ENCODE results near the gene PRR35. TPM values are rescaled to one million over a fixed set of nuclear protein-coding genes. Genes with fewer than 3 reads are reported as not detected.

PRR35 gene
- total RNA-seq, 2 experiments from 2014 or later = not detected

DNA sequence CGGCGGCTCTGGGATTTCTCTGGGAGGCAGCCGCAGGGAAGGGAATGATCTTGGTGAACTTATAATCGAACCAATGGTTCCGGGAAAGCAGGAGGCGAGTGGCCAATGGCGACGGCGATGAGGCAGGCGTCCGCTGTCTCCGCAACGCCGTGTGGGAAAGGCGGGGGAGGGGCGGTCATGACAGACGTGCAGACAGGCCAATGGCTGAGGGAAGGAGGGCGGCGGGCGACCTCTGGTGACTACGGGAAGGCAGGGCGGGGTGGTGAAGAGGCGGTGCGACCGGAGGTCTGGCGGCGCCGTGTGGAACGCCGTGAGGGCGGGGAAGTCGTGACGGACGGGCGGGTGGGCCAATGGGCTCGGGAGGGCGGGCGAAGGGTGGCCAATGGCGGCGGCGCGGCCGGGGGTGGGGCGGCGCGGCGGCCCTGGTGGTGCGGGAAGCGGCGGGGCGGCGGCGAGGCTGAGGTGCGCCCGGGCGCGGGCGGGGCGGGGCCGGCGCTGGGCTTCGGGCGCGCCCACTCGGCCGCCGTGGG, 29.5 kb downstream of the PRR35 start, which contains the start of gene RAB40C:
RAB40C (plus strand) TSS at position 409 of the 530 bp plus-strand sequence. CDS start 226 bp downstream, outside the sequence.
- ChIA-PET POLR2A (interaction anchor here (1.5 kb wide), 1 partner anchor 47 kb away, joined by 5 read pairs; the partner anchor contains the start of gene METTL26), CTCF (no interaction called here)
- DNase-seq (peak; percentile 99), ATAC-seq (peak; percentile 89)
- intact Hi-C loops (cut with micrococcal nuclease) = loop anchor here (10.0 kb wide), 1 partner anchor 75 kb away; the partner anchor contains the start of gene RHOT2
- H3K9me3 Mint-ChIP-seq = no peaks in the 10 kb centered on the region
- H3K36me3 Mint-ChIP-seq (ENCODE audit: low read depth) = peaks cover 13% of the 10 kb centered on the region
- H3K4me1 Mint-ChIP-seq (ENCODE audit: low read depth) = peaks cover 22% of the 10 kb centered on the region
- H3K27ac Mint-ChIP-seq = peak within 1 kb of the TSS; percentile 97
- H3K27me3 Mint-ChIP-seq = no peaks in the 10 kb centered on the region
- TF ChIP-seq, protein P1, sequence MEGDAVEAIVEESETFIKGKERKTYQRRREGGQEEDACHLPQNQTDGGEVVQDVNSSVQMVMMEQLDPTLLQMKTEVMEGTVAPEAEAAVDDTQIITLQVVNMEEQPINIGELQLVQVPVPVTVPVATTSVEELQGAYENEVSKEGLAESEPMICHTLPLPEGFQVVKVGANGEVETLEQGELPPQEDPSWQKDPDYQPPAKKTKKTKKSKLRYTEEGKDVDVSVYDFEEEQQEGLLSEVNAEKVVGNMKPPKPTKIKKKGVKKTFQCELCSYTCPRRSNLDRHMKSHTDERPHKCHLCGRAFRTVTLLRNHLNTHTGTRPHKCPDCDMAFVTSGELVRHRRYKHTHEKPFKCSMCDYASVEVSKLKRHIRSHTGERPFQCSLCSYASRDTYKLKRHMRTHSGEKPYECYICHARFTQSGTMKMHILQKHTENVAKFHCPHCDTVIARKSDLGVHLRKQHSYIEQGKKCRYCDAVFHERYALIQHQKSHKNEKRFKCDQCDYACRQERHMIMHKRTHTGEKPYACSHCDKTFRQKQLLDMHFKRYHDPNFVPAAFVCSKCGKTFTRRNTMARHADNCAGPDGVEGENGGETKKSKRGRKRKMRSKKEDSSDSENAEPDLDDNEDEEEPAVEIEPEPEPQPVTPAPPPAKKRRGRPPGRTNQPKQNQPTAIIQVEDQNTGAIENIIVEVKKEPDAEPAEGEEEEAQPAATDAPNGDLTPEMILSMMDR (IDR thresholded peaks at IDR 0.05) = no peak
- peak within 1 kb of the TSS; percentile 83 for H3K4me3 Mint-ChIP-seq

DNA sequence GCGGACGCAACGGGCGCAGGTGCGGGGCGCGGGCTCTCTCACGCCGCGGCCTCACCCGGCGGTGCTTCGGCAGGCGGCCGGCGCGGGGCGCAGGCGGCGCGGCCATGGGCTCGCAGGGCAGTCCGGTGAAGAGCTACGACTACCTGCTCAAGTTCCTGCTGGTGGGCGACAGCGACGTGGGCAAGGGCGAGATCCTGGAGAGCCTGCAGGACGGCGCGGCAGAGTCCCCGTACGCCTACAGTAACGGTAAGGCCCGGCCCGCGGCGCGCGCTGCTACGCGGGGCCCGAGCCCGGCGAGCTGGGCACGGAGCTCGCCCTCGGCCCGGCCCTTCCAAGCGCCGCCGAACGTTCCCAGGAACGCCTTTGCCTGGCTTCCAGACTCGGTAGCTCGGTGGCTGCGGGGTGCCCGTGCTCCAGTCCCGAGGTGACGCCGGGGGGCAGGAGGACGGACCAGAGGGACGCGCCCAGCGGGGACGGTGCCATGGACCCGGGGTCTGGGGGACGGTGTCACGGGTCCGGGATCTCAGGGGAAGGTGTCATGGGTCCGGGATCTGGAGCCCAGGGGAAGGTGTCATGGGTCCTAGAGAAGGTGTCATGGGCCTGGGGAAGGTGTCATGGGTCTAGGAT, 30.1 kb downstream of the PRR35 start:
- ATAC-seq (no peak), DNase-seq (peak; percentile 36)
- TF ChIP-seq, protein P1 (IDR thresholded peaks at IDR 0.05) = no peak
- no peaks in the 10 kb centered on the region for H3K27me3 Mint-ChIP-seq
- H3K4me3 Mint-ChIP-seq = peak overlapping the region; percentile 83
- no peaks in the 10 kb centered on the region for H3K9me3 Mint-ChIP-seq
- intact Hi-C loops (cut with micrococcal nuclease) = no loop called here
- ChIA-PET CTCF (no interaction called here), POLR2A (interaction anchor here (0.8 to 1.5 kb wide), 2 partner anchors 20 to 46 kb away, joined by 3 to 5 read pairs; partner anchors contain the start of gene METTL26)
- peaks cover 22% of the 10 kb centered on the region for H3K4me1 Mint-ChIP-seq (ENCODE audit: low read depth)
- peaks cover 13% of the 10 kb centered on the region for H3K36me3 Mint-ChIP-seq (ENCODE audit: low read depth)
- H3K27ac Mint-ChIP-seq = peak overlapping the region; percentile 63

DNA sequence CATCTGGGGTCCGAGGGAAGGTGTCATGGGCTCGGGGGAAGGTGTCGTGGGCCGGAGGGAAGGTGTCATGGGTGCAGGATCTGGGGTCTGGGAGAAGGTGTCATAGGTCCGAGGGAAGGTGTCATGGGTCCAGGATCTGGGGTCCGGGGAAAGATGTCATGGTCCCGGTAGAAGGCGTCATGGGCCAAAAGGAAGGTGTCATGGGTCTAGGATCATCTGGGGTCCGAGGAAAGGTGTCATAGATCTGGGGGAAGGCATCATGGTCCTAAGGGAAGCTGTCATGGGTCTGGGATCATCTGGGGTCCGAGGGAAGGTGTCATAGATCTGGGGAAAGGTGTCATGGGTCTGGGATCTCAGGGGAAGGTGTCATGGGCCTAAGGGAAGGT, 30.6 kb downstream of the PRR35 start:
- H3K36me3 Mint-ChIP-seq (ENCODE audit: low read depth) = peaks cover 13% of the 10 kb centered on the region

DNA sequence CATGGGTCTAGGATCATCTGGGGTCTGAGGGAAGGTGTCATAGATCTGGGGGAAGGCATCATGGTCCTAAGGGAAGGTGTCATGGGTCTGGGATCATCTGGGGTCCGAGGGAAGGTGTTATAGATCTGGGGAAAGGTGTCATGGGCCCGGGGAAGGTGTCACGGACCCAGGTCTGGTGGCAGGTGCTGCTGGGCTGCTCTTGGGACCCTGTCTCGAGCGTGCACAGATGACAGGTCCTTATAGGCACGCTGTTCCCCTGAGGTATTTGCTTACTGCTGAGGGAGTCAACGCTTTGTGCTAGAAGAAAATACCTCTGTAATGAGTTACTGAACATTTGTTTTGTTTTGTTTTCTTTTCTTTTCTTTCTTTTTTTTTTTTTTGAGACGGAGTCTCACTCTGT, 31.0 kb downstream of the PRR35 start:
- intact Hi-C loops (cut with micrococcal nuclease) = no loop called here
- Mint-ChIP-seq H3K27me3 (no peaks in the 10 kb centered on the region), H3K9me3 (no peaks in the 10 kb centered on the region), H3K4me3 (peak overlapping the region; percentile 83), H3K27ac (peak overlapping the region; percentile 63), H3K4me1 (ENCODE audit: low read depth) (peaks cover 26% of the 10 kb centered on the region), H3K36me3 (ENCODE audit: low read depth) (peaks cover 13% of the 10 kb centered on the region)
- DNase-seq (no peak), ATAC-seq (no peak)
- ChIA-PET POLR2A (interaction anchor here (1.5 kb wide), 1 partner anchor 45 kb away, joined by 5 read pairs; the partner anchor contains the start of gene METTL26), CTCF (no interaction called here)
- TF ChIP-seq, protein P1 (IDR thresholded peaks at IDR 0.05) = no peak

More for the DNA sequence above, 30.6 kb downstream of the PRR35 start:
- DNase-seq (no peak), ATAC-seq (no peak)
- H3K4me3 Mint-ChIP-seq = peak overlapping the region; percentile 83
- ChIA-PET POLR2A (interaction anchor here (0.8 to 1.5 kb wide), 2 partner anchors 20 to 46 kb away, joined by 3 to 5 read pairs; partner anchors contain the start of gene METTL26), CTCF (no interaction called here)
- H3K4me1 Mint-ChIP-seq (ENCODE audit: low read depth) = peaks cover 22% of the 10 kb centered on the region
- intact Hi-C loops (cut with micrococcal nuclease) = no loop called here
- peak overlapping the region; percentile 63 for H3K27ac Mint-ChIP-seq
- H3K9me3 Mint-ChIP-seq = no peaks in the 10 kb centered on the region
- TF ChIP-seq, protein P1 (IDR thresholded peaks at IDR 0.05) = no peak
- H3K27me3 Mint-ChIP-seq = no peaks in the 10 kb centered on the region

Data from activated CD8-positive, alpha-beta T cell treated with anti-CD3 and anti-CD28 coated beads for 36 hours (primary cell).